Epithelial cell of proximal tubule (primary cell): ENCODE results near the gene NRGN. TPM values are rescaled to one million over a fixed set of nuclear protein-coding genes. Genes with fewer than 3 reads are reported as not detected.

Source experiments
- DNase-seq: peaks from one replicate; pipeline ENCODE4 v3.0.0-alpha.2; 2011; ENCODE audit warnings: low read depth
- H3K4me3 ChIP-seq: 2 replicates; pipeline ENCODE4 v1.5.1; 2011; ENCODE audit warnings: low read depth, mild to moderate bottlenecking, low read length
- total RNA-seq: library from RNA; depleted of rRNA; stranded (reverse); fragments of >200 nt; gene quantifications from 2 replicates; pipeline ENCODE4 v1.2.3, GENCODE V29; 2015
- TF ChIP-seq, protein P1 (sequence below): conservative IDR thresholded peaks from 2 replicates; pipeline ENCODE4 v1.5.1; 2012; ENCODE audit warnings: low read depth, mild to moderate bottlenecking, low read length

Gene NRGN
- total RNA-seq, 1 donor from 2014 or later = 5.8 TPM

DNA sequence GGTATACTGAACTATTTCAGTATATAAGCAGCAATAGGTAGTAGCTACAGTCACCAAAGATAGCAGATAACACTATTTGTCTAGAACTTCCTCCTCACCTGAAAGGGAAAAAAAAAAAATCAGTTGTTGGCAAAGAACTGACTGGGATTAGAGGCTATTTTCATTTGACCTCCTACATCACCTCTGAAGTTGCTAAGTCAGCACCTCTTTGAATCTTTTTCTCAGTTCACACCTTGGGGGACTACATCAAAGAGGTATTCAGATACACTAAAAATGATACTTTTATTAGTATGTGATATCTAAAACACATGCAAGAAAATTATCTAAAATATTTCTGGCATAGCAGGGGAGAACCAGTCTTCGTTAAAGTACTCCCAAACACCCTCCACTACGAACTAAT lies 44.3 kb downstream of the NRGN start:
- TF ChIP-seq, protein P1, sequence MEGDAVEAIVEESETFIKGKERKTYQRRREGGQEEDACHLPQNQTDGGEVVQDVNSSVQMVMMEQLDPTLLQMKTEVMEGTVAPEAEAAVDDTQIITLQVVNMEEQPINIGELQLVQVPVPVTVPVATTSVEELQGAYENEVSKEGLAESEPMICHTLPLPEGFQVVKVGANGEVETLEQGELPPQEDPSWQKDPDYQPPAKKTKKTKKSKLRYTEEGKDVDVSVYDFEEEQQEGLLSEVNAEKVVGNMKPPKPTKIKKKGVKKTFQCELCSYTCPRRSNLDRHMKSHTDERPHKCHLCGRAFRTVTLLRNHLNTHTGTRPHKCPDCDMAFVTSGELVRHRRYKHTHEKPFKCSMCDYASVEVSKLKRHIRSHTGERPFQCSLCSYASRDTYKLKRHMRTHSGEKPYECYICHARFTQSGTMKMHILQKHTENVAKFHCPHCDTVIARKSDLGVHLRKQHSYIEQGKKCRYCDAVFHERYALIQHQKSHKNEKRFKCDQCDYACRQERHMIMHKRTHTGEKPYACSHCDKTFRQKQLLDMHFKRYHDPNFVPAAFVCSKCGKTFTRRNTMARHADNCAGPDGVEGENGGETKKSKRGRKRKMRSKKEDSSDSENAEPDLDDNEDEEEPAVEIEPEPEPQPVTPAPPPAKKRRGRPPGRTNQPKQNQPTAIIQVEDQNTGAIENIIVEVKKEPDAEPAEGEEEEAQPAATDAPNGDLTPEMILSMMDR = no peak
- H3K4me3 ChIP-seq = no peak overlapping the region
- DNase-seq = no peak

DNA sequence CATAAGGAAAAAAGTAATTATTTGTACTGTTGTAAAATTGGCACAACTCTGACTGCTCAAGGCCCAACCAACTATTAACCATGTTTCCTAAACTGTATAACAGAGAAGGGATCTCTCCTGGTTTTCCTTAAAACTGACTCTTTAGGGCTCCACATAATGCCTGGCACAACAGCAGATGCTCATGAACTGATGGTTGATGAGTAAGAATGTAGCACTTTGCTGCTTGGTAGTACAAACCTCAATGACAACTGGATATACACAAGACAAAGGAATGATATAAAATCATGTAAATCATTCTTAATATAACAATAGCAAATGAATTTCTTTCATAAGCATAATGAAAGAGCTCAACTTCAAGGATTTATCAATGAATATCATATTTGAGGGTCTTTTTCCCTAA lies 48.8 kb downstream of the NRGN start:
- H3K4me3 ChIP-seq = no peak overlapping the region
- TF ChIP-seq, protein P1 = no peak
- no peak for DNase-seq

DNA sequence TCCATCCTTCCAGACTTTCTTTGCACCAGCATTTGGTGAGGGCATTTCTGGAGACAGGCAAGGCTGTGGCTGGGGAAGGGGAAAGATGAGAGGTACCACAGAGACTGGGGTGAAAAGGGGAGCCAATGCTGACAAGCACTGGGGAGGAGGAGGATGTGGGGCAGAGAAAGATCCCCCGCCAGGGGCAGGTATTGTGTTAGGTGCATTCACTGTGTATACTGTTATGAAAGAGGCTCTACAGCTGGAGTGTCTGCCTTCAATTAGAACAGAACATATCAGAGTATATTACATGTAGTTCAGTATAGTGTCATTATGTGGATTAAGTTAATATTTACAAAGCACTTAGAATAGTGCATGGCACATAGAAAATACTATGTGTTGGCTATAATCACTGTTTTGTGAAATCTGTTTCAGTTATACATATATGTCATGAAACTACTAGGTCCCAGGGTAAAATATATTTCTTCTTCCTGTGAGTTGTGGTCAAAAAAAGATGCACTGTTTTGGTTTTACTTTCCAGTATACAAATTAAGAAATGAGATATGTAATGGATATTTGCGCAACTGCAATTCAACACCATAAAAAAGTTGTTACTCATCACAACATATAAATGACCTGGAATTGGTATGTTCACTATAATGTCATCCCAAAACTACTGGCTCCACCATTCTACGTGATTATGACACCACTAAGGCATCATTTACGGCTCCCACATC lies 52.0 kb downstream of the NRGN start:
- no peak for DNase-seq
- no peak overlapping the region for H3K4me3 ChIP-seq
- TF ChIP-seq, protein P1 = no peak

DNA sequence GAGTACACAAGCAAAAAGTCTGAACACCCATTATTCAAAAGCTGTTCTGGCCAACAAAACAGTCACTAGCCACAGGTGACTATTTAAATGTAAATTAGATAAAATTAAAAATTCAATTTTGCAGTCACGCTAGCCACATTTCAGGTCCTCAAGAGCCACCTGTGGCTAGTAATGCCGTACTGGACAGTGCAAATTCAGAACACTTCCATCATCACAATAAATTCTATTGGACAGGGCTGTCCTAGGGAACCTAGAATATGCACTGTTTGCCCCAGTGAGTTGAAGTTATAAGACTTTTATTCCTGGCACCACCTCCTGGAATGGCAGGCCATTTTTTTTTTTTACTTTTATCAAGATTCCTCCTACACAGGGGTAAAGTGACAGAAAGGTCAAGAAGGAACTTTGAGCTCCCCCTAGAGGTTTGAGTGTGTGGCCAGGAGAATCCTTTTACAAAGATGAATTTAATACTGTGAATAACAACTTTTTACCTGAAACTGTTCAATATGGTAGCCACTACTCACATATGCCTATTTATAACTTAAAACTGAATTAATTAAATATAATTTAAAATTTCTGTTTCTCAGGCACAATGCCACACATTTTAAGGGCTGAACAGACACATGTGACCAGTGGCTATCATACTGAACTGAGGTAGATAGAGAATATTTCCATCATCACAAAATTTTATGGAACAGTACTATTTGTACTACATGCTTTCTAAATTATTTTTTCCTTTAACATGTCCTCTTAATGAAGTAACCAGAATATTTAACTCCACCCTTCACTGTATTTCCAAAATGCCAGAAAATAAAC lies 53.9 kb downstream of the NRGN start:
- H3K4me3 ChIP-seq = no peak overlapping the region
- no peak for DNase-seq
- TF ChIP-seq, protein P1 = peak; percentile 85

DNA sequence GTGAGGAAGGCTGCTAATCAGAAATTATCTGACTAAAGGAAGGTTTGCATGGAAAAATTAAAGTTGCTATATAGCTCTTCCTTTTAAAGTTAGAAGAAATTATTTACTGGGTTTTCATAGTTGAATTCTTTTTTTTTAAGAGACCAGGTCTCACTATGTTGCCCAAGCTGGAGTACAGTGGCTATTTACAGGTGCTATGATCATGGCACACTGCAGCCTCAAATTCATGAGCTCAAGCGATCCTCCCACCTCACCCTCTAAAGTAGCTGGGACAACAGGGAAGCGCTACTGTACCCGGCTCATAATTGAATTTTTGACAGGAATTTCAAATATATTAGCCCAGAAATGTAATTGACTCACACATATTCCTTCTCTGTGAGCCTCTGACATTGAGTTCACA lies 56.6 kb downstream of the NRGN start:
- TF ChIP-seq, protein P1 = no peak
- no peak for DNase-seq
- H3K4me3 ChIP-seq = no peak overlapping the region

Other genes with a start within 250 kb of the NRGN start
- not detected in 2 replicates for gene OR8B12, start 196.3 kb upstream of the NRGN start, total RNA-seq
- not detected in 2 replicates for gene OR8A1, start 169.9 kb upstream of the NRGN start, total RNA-seq
- gene PANX3, start 128.5 kb upstream of the NRGN start, total RNA-seq = not detected in 2 replicates
- 12.6 and 25.3 TPM in 2 replicates for gene TBRG1, start 117.1 kb upstream of the NRGN start, total RNA-seq
- 3.5 and 8.2 TPM in 2 replicates for gene SIAE, start 66.2 kb upstream of the NRGN start, total RNA-seq
- gene SPA17, start 66.0 kb upstream of the NRGN start, total RNA-seq = 21.2 and 28.1 TPM in 2 replicates
- gene VSIG2, start 12.3 kb downstream of the NRGN start, total RNA-seq = 0.29 and 0.40 TPM in 2 replicates
- 1.8 and 9.9 TPM in 2 replicates for gene ESAM, start 22.3 kb downstream of the NRGN start, total RNA-seq
- 7.2 and 8.5 TPM in 2 replicates for gene MSANTD2, start 60.5 kb downstream of the NRGN start, total RNA-seq
- 18.9 and 30.6 TPM in 2 replicates for gene ROBO3, start 125.5 kb downstream of the NRGN start, total RNA-seq
- 1.4 and 1.9 TPM in 2 replicates for gene ROBO4, start 157.9 kb downstream of the NRGN start, total RNA-seq
- gene HEPN1, start 179.3 kb downstream of the NRGN start, total RNA-seq = not detected in 2 replicates
- under 0.01 TPM in 1 of 2 replicates, not detected in the other for gene HEPACAM, start 196.1 kb downstream of the NRGN start, total RNA-seq
- 3.3 and 3.4 TPM in 2 replicates for gene CCDC15, start 214.3 kb downstream of the NRGN start, total RNA-seq